LNCaP clone FGC (cell line): ENCODE results near the gene TMBIM1.

Source experiments
- DNase-seq: peaks from one replicate; pipeline ENCODE4 v3.0.0-alpha.2; 2011; ENCODE audit warnings: low read depth
- H3K4me3 ChIP-seq: 2 replicates; pipeline ENCODE4 v1.5.1; 2011; ENCODE audit warnings: mild to moderate bottlenecking, low read depth, low read length, control low read depth
- TF ChIP-seq, protein P1 (sequence below): IDR thresholded peaks from 2 replicates; pipeline ENCODE4 v1.5.1; 2012; ENCODE audit warnings: mild to moderate bottlenecking; ENCODE audit not compliant: control insufficient read depth, insufficient read depth; ENCODE audit errors: extremely low read depth

TMBIM1 gene

GRCh38 chr2:218270721-218271486 lies 21.4 kb downstream of the TMBIM1 start:
- TF ChIP-seq, protein P1, sequence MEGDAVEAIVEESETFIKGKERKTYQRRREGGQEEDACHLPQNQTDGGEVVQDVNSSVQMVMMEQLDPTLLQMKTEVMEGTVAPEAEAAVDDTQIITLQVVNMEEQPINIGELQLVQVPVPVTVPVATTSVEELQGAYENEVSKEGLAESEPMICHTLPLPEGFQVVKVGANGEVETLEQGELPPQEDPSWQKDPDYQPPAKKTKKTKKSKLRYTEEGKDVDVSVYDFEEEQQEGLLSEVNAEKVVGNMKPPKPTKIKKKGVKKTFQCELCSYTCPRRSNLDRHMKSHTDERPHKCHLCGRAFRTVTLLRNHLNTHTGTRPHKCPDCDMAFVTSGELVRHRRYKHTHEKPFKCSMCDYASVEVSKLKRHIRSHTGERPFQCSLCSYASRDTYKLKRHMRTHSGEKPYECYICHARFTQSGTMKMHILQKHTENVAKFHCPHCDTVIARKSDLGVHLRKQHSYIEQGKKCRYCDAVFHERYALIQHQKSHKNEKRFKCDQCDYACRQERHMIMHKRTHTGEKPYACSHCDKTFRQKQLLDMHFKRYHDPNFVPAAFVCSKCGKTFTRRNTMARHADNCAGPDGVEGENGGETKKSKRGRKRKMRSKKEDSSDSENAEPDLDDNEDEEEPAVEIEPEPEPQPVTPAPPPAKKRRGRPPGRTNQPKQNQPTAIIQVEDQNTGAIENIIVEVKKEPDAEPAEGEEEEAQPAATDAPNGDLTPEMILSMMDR: no peak
- no peak for DNase-seq
- H3K4me3 ChIP-seq: peak overlapping the region; percentile 72

DNA sequence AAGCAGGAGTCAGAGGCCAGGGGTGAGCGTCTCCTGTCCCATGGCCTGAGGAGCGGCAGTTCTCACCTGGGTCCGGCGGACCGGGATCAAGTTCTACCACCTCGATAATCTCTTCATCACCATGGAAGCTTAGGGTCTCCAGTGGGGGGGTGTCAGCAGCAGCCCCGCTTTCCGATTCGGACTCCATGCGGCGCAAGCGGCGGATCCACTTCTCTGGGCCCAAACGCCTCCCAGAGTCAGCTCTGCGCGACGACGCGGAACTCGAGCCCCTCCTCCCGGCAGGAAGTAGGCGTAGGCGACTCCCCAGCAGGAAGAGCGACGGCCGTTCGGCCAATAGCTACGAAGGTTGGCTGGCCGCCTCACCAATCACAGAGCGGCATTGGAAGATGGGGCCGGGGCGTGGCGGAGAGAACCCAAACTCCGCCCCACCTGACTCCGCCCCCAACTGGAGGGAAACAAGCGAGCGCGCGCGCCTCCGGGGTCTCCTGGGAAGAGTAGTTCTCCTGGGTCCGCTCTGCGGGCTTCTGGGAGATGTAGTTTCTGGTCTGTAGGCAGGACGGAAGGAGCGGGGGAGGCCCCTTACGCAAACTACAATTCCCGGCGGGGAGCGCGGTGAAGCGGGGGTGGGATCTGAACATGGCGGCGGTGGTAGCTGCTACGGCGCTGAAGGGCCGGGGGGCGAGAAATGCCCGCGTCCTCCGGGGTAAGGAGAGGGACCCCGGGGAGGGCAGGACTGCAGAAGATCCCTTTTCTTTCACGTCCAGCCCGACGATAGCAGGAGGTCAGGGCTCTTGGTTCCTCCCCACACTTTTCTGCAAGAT lies 22.2 kb downstream of the TMBIM1 start, which contains the start of the genes AAMP and PNKD:
AAMP (minus strand) TSS at position 238 of the 821 bp plus-strand sequence; CDS start at position 187, 51 bp downstream.
PNKD (plus strand) TSS at position 620 of the 821 bp plus-strand sequence; CDS start at position 637, 17 bp downstream.
- peak within 1 kb of the TSS; percentile 93 for H3K4me3 ChIP-seq
- DNase-seq: peak; percentile 94
- TF ChIP-seq, protein P1: no peak

DNA sequence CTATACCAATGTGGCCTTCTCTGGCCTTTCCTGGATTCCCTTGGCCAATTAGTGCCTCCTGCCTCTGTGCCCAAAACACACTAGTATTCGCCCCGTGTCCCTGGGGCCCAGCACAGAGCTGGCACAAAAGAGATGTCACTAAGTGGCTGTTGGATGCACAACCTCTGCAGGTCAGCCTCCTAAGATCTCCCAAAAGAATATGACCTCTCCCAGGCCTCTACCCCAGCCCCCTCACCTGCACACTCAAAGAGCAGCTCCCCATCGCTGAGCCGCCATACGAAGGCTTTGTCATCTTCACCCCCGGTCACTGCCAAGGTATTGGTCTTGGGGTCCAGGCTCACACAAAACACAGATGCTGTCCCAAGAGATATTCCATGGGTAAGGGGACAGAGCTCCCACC lies 25.0 kb downstream of the TMBIM1 start:
- no peak for DNase-seq
- TF ChIP-seq, protein P1: no peak
- H3K4me3 ChIP-seq: no peak overlapping the region

DNA sequence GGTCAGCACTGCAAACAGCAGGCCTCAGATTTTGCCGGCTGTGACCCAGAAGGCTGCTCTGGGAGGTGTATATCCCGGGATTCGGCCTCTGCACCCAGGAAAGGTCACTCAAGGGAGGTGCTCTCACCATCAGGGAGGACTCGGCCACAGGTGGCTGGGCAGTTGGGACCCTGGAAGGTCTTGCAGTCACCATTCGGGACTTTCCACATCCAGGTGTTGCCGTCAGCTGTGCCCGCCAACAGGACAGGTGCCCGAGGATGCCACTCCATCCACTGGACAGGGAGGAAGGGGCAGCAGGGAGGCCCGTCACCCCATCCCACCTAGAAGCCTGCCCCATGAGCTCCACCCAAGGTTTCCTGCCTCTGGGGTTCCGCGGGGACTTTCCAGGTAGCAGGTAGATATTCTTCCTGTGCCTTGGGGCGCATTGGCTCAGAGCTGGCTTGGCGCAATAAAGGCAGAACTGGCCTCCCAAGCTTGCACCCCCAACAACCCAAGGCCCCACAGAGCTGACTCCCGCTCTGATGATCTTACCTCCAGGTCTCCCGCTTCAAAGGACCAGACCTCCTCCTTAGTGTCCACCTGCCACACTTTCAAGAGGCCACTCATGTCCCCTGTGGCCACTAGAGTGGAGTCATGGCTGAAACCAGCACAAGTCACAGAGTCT lies 25.9 kb downstream of the TMBIM1 start:
- no peak for DNase-seq
- TF ChIP-seq, protein P1: no peak
- H3K4me3 ChIP-seq: no peak overlapping the region

- H3K4me3 ChIP-seq: no peak overlapping the region
- TF ChIP-seq, protein P1: no peak
- DNase-seq: no peak
Observed at GRCh38 chr2:218265626-218266025, 26.7 kb downstream of the TMBIM1 start.

DNA sequence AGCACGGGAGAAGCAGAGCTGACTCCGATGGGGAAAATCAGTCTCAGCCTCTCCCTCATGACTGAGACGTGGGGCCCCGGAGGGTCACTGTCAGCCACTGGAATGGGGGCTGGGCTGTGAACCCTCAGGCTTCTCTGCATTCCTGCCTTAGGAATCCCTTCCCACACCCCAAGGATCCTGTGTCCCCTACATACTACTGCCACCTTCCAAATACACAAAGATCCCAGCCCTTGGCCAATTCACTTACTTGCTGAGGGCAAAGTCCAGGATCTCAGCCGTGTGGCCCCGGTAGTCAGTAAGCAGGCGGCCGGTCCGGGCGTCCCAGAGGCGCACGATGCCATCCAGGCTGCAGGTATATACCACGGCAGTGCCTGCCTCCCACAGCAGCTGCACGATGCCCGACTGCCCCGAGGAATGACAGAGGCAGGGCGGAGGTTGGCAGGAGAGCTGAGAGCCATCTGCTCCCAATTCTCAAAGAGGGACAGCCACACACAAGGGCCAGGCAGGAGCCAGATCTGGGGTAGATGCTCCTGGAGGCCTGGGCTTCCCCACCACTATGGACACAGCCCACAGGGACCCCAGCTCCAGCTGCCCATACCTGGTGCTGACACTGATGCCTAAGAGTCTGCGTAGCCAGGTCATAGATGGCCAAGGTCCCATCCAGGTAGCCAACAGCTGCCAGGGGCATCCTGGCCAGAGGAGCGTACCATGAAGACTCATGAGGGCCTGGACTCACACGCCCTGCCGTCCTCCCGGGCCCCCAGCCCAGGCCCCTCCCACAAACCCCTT lies 27.3 kb downstream of the TMBIM1 start:
- DNase-seq: no peak
- no peak overlapping the region for H3K4me3 ChIP-seq
- TF ChIP-seq, protein P1: no peak
